Measurements from ENCODE around the gene MON2.

MON2 gene

DNA sequence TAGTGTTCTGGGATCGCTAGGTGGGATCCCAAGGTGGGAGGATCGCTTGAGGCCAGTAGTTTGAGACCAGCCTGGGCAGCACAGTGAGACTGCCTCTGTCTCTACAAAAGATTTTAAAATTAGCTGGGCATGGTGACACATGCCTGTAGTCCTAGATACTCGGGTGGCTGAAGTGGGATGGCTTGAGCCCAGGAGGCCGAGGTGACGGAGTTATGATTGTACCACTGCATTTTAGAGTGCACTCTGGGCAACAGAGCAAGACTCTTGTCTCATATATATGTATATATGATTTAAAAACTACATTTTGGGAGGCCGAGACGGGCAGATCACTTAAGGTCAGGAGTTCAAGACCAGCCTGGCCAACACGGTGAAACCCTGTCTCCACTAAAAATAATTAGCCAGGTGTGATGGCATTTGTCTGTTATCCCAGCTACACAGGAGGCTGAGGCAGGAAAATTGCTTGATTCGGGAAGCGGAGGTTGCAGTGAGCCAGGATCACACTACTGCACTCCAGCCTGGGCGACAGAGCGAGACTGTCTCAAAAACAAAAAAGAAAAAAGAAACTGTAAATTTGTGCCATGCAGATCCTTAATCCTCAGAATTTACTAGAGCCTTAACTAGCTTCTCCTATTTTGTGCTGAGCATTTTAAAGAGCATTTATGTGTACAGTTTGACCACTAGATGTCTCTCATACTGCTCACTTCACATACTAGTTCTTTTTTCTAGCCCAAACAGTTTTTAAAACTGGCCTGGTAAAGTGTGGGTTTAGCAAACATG is 114.8 kb downstream of the MON2 start:
- no peak overlapping the region for H3K4me3 ChIP-seq (ENCODE audit: low read depth in 1 of 2, low read length in 2 of 2)
- DNase-seq = no peak
- no peak overlapping the region for H2AFZ ChIP-seq (ENCODE audit: low read depth, low read length)
- no peaks in the 10 kb centered on the region for H3K27me3 ChIP-seq (ENCODE audit: insufficient read depth, low read length, poor library complexity)
- no peaks in the 10 kb centered on the region for H3K79me2 ChIP-seq (ENCODE audit: insufficient read depth, low read length)
- no peaks in the 10 kb centered on the region for H4K20me1 ChIP-seq (ENCODE audit: insufficient read depth, low read length)
- no peak overlapping the region for H3K4me2 ChIP-seq (ENCODE audit: insufficient read depth, low read length)
- TF ChIP-seq EZH2 (IDR thresholded peaks at IDR 0.05; ENCODE audit: borderline replicate concordance, low read depth, low read length, severe bottlenecking) = no peak
- TF ChIP-seq, protein P1, sequence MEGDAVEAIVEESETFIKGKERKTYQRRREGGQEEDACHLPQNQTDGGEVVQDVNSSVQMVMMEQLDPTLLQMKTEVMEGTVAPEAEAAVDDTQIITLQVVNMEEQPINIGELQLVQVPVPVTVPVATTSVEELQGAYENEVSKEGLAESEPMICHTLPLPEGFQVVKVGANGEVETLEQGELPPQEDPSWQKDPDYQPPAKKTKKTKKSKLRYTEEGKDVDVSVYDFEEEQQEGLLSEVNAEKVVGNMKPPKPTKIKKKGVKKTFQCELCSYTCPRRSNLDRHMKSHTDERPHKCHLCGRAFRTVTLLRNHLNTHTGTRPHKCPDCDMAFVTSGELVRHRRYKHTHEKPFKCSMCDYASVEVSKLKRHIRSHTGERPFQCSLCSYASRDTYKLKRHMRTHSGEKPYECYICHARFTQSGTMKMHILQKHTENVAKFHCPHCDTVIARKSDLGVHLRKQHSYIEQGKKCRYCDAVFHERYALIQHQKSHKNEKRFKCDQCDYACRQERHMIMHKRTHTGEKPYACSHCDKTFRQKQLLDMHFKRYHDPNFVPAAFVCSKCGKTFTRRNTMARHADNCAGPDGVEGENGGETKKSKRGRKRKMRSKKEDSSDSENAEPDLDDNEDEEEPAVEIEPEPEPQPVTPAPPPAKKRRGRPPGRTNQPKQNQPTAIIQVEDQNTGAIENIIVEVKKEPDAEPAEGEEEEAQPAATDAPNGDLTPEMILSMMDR (IDR thresholded peaks at IDR 0.05; ENCODE audit: borderline replicate concordance, extremely low read depth, low read length, poor library complexity, severe bottlenecking) = peak; percentile 67
- H3K27ac ChIP-seq (ENCODE audit: low read length) = no peak overlapping the region
- peaks cover 25% of the 10 kb centered on the region; the same call in 1 of the 2 replicates for H3K36me3 ChIP-seq (ENCODE audit: insufficient read depth, low read length)
- H3K4me1 ChIP-seq (ENCODE audit: insufficient read depth, low read length) = no peaks in the 10 kb centered on the region
- H3K9ac ChIP-seq (ENCODE audit: low read depth, low read length) = no peak overlapping the region
- H3K9me3 ChIP-seq (ENCODE audit: insufficient read depth, low read length, severe bottlenecking) = no peaks in the 10 kb centered on the region
- peak; percentile 87 for ATAC-seq (ENCODE audit: insufficient read depth, low read depth)

DNA sequence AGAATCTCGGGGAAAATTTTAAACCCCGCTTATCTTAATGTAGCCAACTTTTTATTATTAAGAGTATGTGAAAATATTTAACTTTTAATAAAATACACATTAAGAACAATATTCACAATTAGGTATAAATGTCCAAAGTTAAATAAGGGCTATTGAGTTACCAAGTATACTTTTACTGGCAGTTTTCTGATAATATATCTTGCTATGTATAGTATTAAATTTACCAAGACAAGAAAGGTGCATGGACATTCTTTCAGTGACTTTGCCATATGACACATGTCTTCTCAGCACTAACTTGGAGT is 115.4 kb downstream of the MON2 start:
- Histone ChIP-seq H2AFZ (ENCODE audit: low read depth, low read length) (no peak overlapping the region), H3K4me3 (ENCODE audit: low read depth in 1 of 2, low read length in 2 of 2) (no peak overlapping the region), H3K9ac (ENCODE audit: low read depth, low read length) (no peak overlapping the region), H3K36me3 (ENCODE audit: insufficient read depth, low read length) (peaks cover 28% of the 10 kb centered on the region; the same call in 1 of the 2 replicates), H4K20me1 (ENCODE audit: insufficient read depth, low read length) (no peaks in the 10 kb centered on the region), H3K27ac (ENCODE audit: low read length) (no peak overlapping the region), H3K27me3 (ENCODE audit: insufficient read depth, low read length, poor library complexity) (no peaks in the 10 kb centered on the region), H3K79me2 (ENCODE audit: insufficient read depth, low read length) (no peaks in the 10 kb centered on the region), H3K4me1 (ENCODE audit: insufficient read depth, low read length) (no peaks in the 10 kb centered on the region), H3K4me2 (ENCODE audit: insufficient read depth, low read length) (no peak overlapping the region), H3K9me3 (ENCODE audit: insufficient read depth, low read length, severe bottlenecking) (no peaks in the 10 kb centered on the region)
- no peak for DNase-seq
- ATAC-seq (ENCODE audit: insufficient read depth, low read depth) = no peak
- TF ChIP-seq, protein P1 (IDR thresholded peaks at IDR 0.05; ENCODE audit: borderline replicate concordance, extremely low read depth, low read length, poor library complexity, severe bottlenecking) = no peak
- no peak for TF ChIP-seq EZH2 (IDR thresholded peaks at IDR 0.05; ENCODE audit: borderline replicate concordance, low read depth, low read length, severe bottlenecking)

DNA sequence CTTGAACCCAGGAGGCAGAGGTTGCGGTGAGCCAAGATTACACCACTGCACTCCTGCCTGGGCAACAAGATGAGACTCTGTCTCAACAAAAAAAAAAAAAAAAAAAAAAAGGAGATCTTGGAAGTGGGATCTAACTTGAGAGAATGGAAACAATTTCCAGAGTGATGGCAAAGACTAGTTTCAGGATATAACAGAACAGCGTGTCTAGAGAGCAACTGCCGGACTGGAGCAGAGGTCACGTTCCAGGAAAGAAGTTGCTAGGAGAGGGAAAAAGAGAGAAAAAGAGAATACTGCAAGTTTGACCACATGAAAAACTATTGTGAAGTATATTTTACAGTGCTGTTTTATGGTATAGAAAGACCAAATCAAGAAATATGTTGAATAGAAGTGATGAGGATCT is 118.0 kb downstream of the MON2 start:
- Histone ChIP-seq H3K9me3 (ENCODE audit: insufficient read depth, low read length, severe bottlenecking) (no peaks in the 10 kb centered on the region), H3K4me1 (ENCODE audit: insufficient read depth, low read length) (no peaks in the 10 kb centered on the region), H3K9ac (ENCODE audit: low read depth, low read length) (no peak overlapping the region), H3K4me2 (ENCODE audit: insufficient read depth, low read length) (no peak overlapping the region), H4K20me1 (ENCODE audit: insufficient read depth, low read length) (no peaks in the 10 kb centered on the region), H3K79me2 (ENCODE audit: insufficient read depth, low read length) (no peaks in the 10 kb centered on the region), H3K4me3 (ENCODE audit: low read depth in 1 of 2, low read length in 2 of 2) (no peak overlapping the region), H3K27me3 (ENCODE audit: insufficient read depth, low read length, poor library complexity) (no peaks in the 10 kb centered on the region), H3K27ac (ENCODE audit: low read length) (no peak overlapping the region), H3K36me3 (ENCODE audit: insufficient read depth, low read length) (peaks cover 36% of the 10 kb centered on the region), H2AFZ (ENCODE audit: low read depth, low read length) (no peak overlapping the region)
- TF ChIP-seq, protein P1 (IDR thresholded peaks at IDR 0.05; ENCODE audit: borderline replicate concordance, extremely low read depth, low read length, poor library complexity, severe bottlenecking) = no peak
- no peak for TF ChIP-seq EZH2 (IDR thresholded peaks at IDR 0.05; ENCODE audit: borderline replicate concordance, low read depth, low read length, severe bottlenecking)
- ATAC-seq (ENCODE audit: insufficient read depth, low read depth) (no peak), DNase-seq (no peak)
